Stimulated activated naive CD8-positive, alpha-beta T cell treated with anti-CD3 and anti-CD28 coated beads, Interleukin-15, amount 100 ng/mL, for 72 hours (primary cell): Measurements from ENCODE around the gene PIP4K2C.
"Not testable (repeated sequence)": the region's sequence is repeated elsewhere in the genome, so short reads cannot be mapped to it uniquely, and the experiment has no call there.

Experiments
- ATAC-seq: fragments of 150-1000 bp; cut with Tn5 transposase; 2 replicates; pipeline ENCODE4 v1.10.0; 2021; ENCODE audit warnings: mild to moderate bottlenecking, moderate library complexity
- DNase-seq, 2 donors: peaks; one replicate each; pipeline ENCODE4 v3.0.0; 2021 to 2022
- H3K27ac Mint-ChIP-seq, 2 donors: one replicate each; pipeline ENCODE4 v1.8.0; 2022; ENCODE audit warnings: mild to moderate bottlenecking in 2 of 2, mixed read lengths in 2 of 2, moderate library complexity in 2 of 2
- H3K27me3 Mint-ChIP-seq: one replicate; pipeline ENCODE4 v1.8.0; 2022; ENCODE audit warnings: mixed read lengths
- H3K4me1 Mint-ChIP-seq: one replicate; pipeline ENCODE4 v1.8.0; 2022; ENCODE audit warnings: mild to moderate bottlenecking, mixed read lengths
- H3K4me3 Mint-ChIP-seq, 2 donors: one replicate each; pipeline ENCODE4 v1.8.0; 2022; ENCODE audit warnings: mild to moderate bottlenecking in 2 of 2, mixed read lengths in 2 of 2, moderate library complexity in 1 of 2
- H3K9me3 Mint-ChIP-seq, 2 donors: one replicate each; pipeline ENCODE4 v1.8.0; 2022; ENCODE audit warnings: mixed read lengths in 2 of 2

PIP4K2C gene

GRCh38 chr12:57552306-57552651 lies 38.7 kb upstream of the PIP4K2C start:
- H3K9me3 Mint-ChIP-seq, result no peaks in the 10 kb centered on the region
- peaks cover 24% of the 10 kb centered on the region for H3K27me3 Mint-ChIP-seq
- no peak overlapping the region for H3K27ac Mint-ChIP-seq
- ATAC-seq (no peak), DNase-seq (no peak)
- no peak overlapping the region for H3K4me3 Mint-ChIP-seq
- H3K4me1 Mint-ChIP-seq, result peaks cover 40% of the 10 kb centered on the region

GRCh38 chr12:57552835-57553313 lies 38.1 kb upstream of the PIP4K2C start:
- Mint-ChIP-seq H3K27me3 (peaks cover 24% of the 10 kb centered on the region), H3K27ac (no peak overlapping the region), H3K4me1 (peaks cover 35% of the 10 kb centered on the region), H3K4me3 (no peak overlapping the region), H3K9me3 (no peaks in the 10 kb centered on the region)
- ATAC-seq, result no peak
- DNase-seq, result no peak

DNA sequence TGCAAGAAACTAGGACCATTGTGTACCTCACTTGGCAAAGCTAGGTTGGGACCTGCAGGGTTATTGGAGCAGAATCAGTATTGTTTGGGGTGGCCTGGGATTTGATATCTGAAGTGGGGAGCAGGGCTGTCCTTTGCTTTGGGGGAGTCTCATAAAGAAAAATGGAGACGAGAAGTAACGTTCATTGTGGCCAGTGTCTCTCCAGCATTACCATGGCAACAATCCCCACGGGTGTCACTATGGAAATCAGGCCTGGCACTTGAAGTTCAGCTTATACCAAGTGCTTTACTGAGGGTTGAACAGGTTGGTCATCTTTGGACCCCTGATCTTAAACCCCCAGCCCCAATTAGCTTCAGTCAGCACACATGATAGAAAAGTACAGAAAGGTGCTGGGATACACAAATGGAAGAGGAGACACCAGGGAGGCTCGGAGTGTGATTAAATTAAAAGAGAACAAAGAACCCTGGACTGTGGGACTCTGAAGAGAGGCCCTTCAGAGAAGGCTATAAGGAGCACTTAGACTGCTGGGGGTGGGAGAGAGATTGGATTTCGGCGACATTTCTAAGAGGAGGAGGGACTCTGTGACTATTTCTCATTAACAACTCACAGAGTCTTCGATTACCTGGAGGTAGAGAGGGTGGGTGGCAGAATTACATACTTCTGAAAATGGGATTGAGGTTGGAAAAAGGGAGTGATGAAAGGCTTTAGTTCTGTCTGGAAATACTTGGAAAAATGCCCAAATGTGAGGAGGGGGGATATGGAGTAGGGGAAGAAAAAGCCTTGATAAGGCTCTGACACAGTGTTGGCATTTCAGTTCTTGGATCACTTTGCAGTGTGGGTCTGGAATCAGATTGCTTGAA lies 37.4 kb upstream of the PIP4K2C start:
- no peak for DNase-seq
- peaks cover 32% of the 10 kb centered on the region for H3K4me1 Mint-ChIP-seq
- no peaks in the 10 kb centered on the region for H3K9me3 Mint-ChIP-seq
- H3K4me3 Mint-ChIP-seq, result no peak overlapping the region
- no peak for ATAC-seq
- peaks cover 20% of the 10 kb centered on the region for H3K27me3 Mint-ChIP-seq
- no peak overlapping the region for H3K27ac Mint-ChIP-seq

- no peak for ATAC-seq
- Mint-ChIP-seq H3K27me3 (peaks cover 12% of the 10 kb centered on the region), H3K9me3 (no peaks in the 10 kb centered on the region), H3K27ac (no peak overlapping the region), H3K4me3 (no peak overlapping the region), H3K4me1 (peaks cover 23% of the 10 kb centered on the region)
- DNase-seq, result no peak
Observed at GRCh38 chr12:57554453-57554852, 36.5 kb upstream of the PIP4K2C start.

DNA sequence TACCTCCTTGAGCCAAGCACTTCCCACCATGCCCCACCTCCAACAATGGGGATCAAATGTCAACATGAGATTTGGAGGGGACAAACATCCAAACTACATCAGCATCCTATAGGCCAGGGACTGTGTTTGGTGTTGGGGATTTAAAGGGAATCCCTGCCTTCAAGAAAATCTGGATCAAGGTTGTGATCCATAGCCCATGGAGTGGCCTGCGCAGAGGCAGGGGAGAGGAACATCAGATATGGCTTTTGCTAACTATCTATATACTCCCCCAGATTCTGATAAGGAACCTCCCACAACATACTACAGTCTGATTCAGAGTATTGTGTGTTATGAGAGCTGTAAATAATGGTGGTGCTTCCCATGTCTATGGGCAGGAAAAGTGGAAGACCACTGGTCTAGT lies 36.1 kb upstream of the PIP4K2C start:
- Mint-ChIP-seq H3K4me3 (no peak overlapping the region), H3K27me3 (peaks cover 11% of the 10 kb centered on the region), H3K9me3 (no peaks in the 10 kb centered on the region), H3K4me1 (peaks cover 18% of the 10 kb centered on the region), H3K27ac (no peak overlapping the region)
- ATAC-seq, result no peak
- DNase-seq, result no peak

GRCh38 chr12:57558864-57559263 lies 32.1 kb upstream of the PIP4K2C start:
- no peaks in the 10 kb centered on the region for H3K4me1 Mint-ChIP-seq
- DNase-seq (no peak), ATAC-seq (no peak)
- H3K27me3 Mint-ChIP-seq, result no peaks in the 10 kb centered on the region
- H3K9me3 Mint-ChIP-seq, result no peaks in the 10 kb centered on the region
- no peak overlapping the region for H3K27ac Mint-ChIP-seq
- H3K4me3 Mint-ChIP-seq, result no peak overlapping the region

- Mint-ChIP-seq H3K4me3 (no peak overlapping the region), H3K4me1 (no peaks in the 10 kb centered on the region), H3K9me3 (no peaks in the 10 kb centered on the region), H3K27ac (no peak overlapping the region), H3K27me3 (no peaks in the 10 kb centered on the region)
- DNase-seq (no peak), ATAC-seq (no peak)
Observed at GRCh38 chr12:57560516-57560915, 30.5 kb upstream of the PIP4K2C start.

DNA sequence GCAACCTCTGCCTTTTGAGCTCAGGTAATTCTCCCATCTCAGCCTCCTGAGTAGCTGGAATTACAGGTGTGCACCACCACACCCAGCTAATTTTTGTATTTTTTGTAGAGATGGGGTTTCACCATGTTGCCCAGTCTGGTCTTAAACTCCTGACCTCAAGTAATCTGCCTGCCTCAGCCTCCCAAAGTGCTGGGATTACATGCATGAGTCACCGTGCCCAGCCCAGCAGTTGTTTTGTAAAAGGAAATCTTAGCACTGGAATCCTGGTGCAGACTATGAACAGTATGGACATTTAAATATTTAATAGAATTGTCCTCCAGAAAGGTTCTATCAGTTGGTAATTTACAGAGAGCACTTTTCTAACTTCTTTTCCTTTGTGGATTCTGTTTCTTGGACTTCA lies 29.9 kb upstream of the PIP4K2C start:
- not testable (repeated sequence) for H3K27ac Mint-ChIP-seq, ATAC-seq, H3K4me1 Mint-ChIP-seq, DNase-seq, H3K27me3 Mint-ChIP-seq, H3K4me3 Mint-ChIP-seq, H3K9me3 Mint-ChIP-seq

- Mint-ChIP-seq H3K4me1 (no peaks in the 10 kb centered on the region), H3K27ac (no peak overlapping the region), H3K9me3 (no peaks in the 10 kb centered on the region), H3K27me3 (no peaks in the 10 kb centered on the region), H3K4me3 (no peak overlapping the region)
- ATAC-seq, result no peak
- no peak for DNase-seq
Observed at GRCh38 chr12:57563358-57563757, 27.6 kb upstream of the PIP4K2C start.

GRCh38 chr12:57564178-57564740 lies 26.7 kb upstream of the PIP4K2C start:
- H3K4me1 Mint-ChIP-seq, result no peaks in the 10 kb centered on the region
- no peak overlapping the region for H3K4me3 Mint-ChIP-seq
- H3K27me3 Mint-ChIP-seq, result no peaks in the 10 kb centered on the region

DNA sequence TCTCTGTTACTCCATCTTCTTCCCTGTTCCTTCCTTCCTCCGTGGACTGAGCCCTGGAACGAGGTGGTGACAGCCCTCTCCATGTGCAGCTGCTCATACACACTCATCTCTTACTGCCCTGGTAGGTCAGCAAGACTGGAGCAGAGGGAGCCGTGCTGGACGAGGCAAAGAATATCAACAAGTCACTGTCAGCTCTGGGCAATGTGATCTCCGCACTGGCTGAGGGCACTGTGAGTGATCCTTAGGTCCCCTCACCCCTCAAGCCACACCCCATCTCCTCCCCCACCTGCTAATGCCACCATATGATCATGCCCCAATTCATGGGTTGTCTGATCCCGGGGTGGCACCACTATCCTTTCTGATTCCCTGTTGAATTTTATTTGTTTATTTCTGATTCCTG lies 22.2 kb upstream of the PIP4K2C start:
- Mint-ChIP-seq H3K27me3 (no peaks in the 10 kb centered on the region), H3K9me3 (no peaks in the 10 kb centered on the region), H3K4me1 (no peaks in the 10 kb centered on the region), H3K27ac (no peak overlapping the region), H3K4me3 (no peak overlapping the region)
- no peak for ATAC-seq
- DNase-seq, result no peak

More at GRCh38 chr12:57564178-57564740, 26.7 kb upstream of the PIP4K2C start:
- H3K27ac Mint-ChIP-seq, result peak overlapping the region in 1 of 2 donors; percentile 22
- no peak for DNase-seq
- no peak for ATAC-seq
- no peaks in the 10 kb centered on the region for H3K9me3 Mint-ChIP-seq

- Mint-ChIP-seq H3K27ac (no peak overlapping the region), H3K4me3 (no peak overlapping the region), H3K4me1 (no peaks in the 10 kb centered on the region), H3K9me3 (no peaks in the 10 kb centered on the region), H3K27me3 (no peaks in the 10 kb centered on the region)
- no peak for ATAC-seq
- no peak for DNase-seq
Observed at GRCh38 chr12:57569858-57570257, 21.1 kb upstream of the PIP4K2C start.

DNA sequence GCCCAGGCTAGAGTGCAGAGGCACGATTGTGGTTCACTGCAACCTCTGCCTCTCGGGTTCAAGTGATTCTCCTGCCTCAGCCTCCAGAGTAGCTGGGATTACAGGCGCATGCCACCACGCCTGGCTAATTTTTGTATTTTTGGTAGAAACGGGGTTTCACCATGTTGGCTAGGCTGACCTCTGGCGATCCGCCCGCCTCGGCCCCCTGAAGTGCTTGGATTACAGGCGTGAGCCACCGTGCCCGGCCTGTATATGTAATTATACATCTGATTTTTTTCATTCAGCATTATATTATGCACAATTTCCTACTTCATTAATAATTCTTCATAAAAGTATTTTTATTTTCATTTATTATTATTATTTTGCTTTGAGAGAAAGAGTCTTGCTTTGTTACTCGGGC lies 20.6 kb upstream of the PIP4K2C start:
- H3K4me1 Mint-ChIP-seq, H3K9me3 Mint-ChIP-seq, DNase-seq, ATAC-seq, H3K4me3 Mint-ChIP-seq, H3K27me3 Mint-ChIP-seq, H3K27ac Mint-ChIP-seq: not testable (repeated sequence)

DNA sequence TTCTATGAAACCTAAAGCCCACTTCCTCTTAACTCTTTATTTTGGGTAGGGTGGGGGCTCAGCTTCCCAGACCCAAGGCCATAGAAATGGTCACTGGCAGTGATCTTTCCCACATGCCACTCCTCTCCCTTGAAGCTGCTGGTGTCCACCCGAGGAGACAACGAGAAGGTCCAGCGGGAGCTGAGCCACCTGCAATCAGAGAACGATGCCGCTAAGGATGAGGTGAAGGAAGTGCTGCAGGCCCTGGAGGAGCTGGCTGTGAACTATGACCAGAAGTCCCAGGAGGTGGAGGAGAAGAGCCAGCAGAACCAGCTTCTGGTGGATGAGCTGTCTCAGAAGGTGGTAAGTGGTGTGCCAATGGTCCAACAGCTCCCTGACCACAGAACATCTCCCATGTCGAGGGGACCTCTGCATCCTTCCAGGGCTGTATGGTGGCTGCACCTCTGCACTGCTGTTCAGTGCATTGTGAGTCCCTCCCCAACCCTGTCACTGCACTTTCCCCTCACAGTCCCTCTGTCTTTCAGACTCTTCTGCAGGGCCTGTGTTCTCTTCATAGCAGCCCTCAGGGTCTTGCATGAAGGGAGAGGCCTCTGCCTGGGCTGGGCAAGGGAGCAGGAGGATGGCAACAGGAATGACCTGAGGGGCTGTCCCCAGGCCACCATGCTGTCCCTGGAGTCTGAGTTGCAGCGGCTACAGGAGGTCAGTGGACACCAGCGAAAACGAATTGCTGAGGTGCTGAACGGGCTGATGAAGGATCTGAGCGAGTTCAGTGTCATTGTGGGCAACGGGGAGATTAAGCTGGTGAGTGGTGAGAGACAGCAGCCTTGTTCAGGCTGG lies 18.8 kb upstream of the PIP4K2C start:
- H3K4me3 Mint-ChIP-seq, result no peak overlapping the region
- H3K9me3 Mint-ChIP-seq, result no peaks in the 10 kb centered on the region
- DNase-seq (no peak), ATAC-seq (no peak)
- H3K4me1 Mint-ChIP-seq, result no peaks in the 10 kb centered on the region
- H3K27ac Mint-ChIP-seq, result peak overlapping the region in 1 of 2 donors; percentile 29
- H3K27me3 Mint-ChIP-seq, result no peaks in the 10 kb centered on the region

DNA sequence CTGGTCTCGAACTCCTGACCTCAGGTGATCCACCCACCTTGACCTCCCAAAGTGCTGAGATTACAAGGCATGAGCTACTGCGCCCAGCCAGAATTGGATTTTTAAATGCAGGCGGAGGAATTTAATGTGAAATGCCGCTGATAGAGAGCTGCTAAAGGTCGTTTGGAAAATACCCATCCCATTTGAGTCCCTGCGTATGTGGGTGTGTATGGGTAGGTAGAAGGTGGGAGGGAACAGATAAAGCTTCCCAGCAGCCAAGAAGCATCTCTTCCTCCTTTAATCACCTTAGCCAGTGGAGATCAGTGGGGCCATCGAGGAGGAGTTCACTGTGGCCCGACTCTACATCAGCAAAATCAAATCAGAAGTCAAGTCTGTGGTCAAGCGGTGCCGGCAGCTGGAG lies 16.2 kb upstream of the PIP4K2C start:
- Mint-ChIP-seq H3K4me3 (no peak overlapping the region), H3K9me3 (no peaks in the 10 kb centered on the region), H3K27ac (no peak overlapping the region), H3K27me3 (no peaks in the 10 kb centered on the region), H3K4me1 (no peaks in the 10 kb centered on the region)
- DNase-seq (no peak), ATAC-seq (no peak)
